ENCODE measurements around the gene RNF115.

RNF115 gene

GRCh38 chr1:145707183-145707867 lies 116.6 kb downstream of the RNF115 start, which contains the start of gene PDZK1:
PDZK1 (minus strand) TSS chr1:145707368; CDS start chr1:145688021, 19,347 bp downstream.
- intact Hi-C loops (cut with DNase I) = no loop called here
- no peak for DNase-seq

GRCh38 chr1:145706086-145706664 lies 117.7 kb downstream of the RNF115 start:
- intact Hi-C loops (cut with DNase I) = no loop called here
- no peak for DNase-seq

GRCh38 chr1:145705622-145706021 lies 118.3 kb downstream of the RNF115 start:
- intact Hi-C loops (cut with DNase I) = no loop called here
- no peak for DNase-seq

GRCh38 chr1:145702826-145703225 lies 121.1 kb downstream of the RNF115 start:
- no peak for DNase-seq
- intact Hi-C loops (cut with DNase I) = no loop called here

- DNase-seq = no peak
- intact Hi-C loops (cut with DNase I) = no loop called here
Observed at GRCh38 chr1:145702052-145702451, 121.8 kb downstream of the RNF115 start.

- no peak for DNase-seq
- intact Hi-C loops (cut with DNase I) = no loop called here
Observed at GRCh38 chr1:145701306-145701862, 122.5 kb downstream of the RNF115 start.

- no peak for DNase-seq
- intact Hi-C loops (cut with DNase I) = no loop called here
Observed at GRCh38 chr1:145696630-145696960, 127.3 kb downstream of the RNF115 start.

- intact Hi-C loops (cut with DNase I) = no loop called here
Observed at GRCh38 chr1:145695821-145696629, 127.9 kb downstream of the RNF115 start.

GRCh38 chr1:145692785-145693443 lies 131.0 kb downstream of the RNF115 start:
- intact Hi-C loops (cut with DNase I) = no loop called here

More at GRCh38 chr1:145695821-145696629, 127.9 kb downstream of the RNF115 start:
- no peak for DNase-seq

GRCh38 chr1:145690587-145691558 lies 133.0 kb downstream of the RNF115 start:
- intact Hi-C loops (cut with DNase I) = no loop called here
- DNase-seq = no peak

More at GRCh38 chr1:145692785-145693443, 131.0 kb downstream of the RNF115 start:
- DNase-seq = no peak

- DNase-seq = no peak
Observed at GRCh38 chr1:145689922-145690321, 134.0 kb downstream of the RNF115 start.

GRCh38 chr1:145688924-145689323 lies 135.0 kb downstream of the RNF115 start:
- intact Hi-C loops (cut with DNase I) = no loop called here
- DNase-seq = no peak

More at GRCh38 chr1:145689922-145690321, 134.0 kb downstream of the RNF115 start:
- intact Hi-C loops (cut with DNase I) = no loop called here
